ENCODE data around the gene GREB1L.

The GREB1L gene

GRCh38 chr18:21483051-21483450, 241.0 kb downstream of the GREB1L start:
- no peak for TF ChIP-seq CTCF (conservative IDR thresholded peaks at IDR 0.05; ENCODE audit: control insufficient read depth, insufficient read depth, low read depth, low read length)
- H3K4me3 ChIP-seq (ENCODE audit: control insufficient read depth, low read depth, low read length) = no peak overlapping the region
- DNase-seq (ENCODE audit: low read depth) = no peak

- TF ChIP-seq CTCF (conservative IDR thresholded peaks at IDR 0.05; ENCODE audit: control insufficient read depth, insufficient read depth, low read depth, low read length) = no peak
- H3K4me3 ChIP-seq (ENCODE audit: control insufficient read depth, low read depth, low read length) = no peak overlapping the region
- DNase-seq (ENCODE audit: low read depth) = peak; percentile 37
Observed at GRCh38 chr18:21484851-21485636, 243.0 kb downstream of the GREB1L start.

GRCh38 chr18:21486905-21487437, 244.9 kb downstream of the GREB1L start:
- no peak for TF ChIP-seq CTCF (conservative IDR thresholded peaks at IDR 0.05; ENCODE audit: control insufficient read depth, insufficient read depth, low read depth, low read length)
- H3K4me3 ChIP-seq (ENCODE audit: control insufficient read depth, low read depth, low read length) = no peak overlapping the region
- DNase-seq (ENCODE audit: low read depth) = no peak

GRCh38 chr18:21489119-21489750, 247.2 kb downstream of the GREB1L start:
- H3K4me3 ChIP-seq (ENCODE audit: control insufficient read depth, low read depth, low read length) = no peak overlapping the region
- peak; percentile 77 for TF ChIP-seq CTCF (conservative IDR thresholded peaks at IDR 0.05; ENCODE audit: control insufficient read depth, insufficient read depth, low read depth, low read length)
- DNase-seq (ENCODE audit: low read depth) = peak; percentile 64

GRCh38 chr18:21489919-21490495, 248.0 kb downstream of the GREB1L start:
- TF ChIP-seq CTCF (conservative IDR thresholded peaks at IDR 0.05; ENCODE audit: control insufficient read depth, insufficient read depth, low read depth, low read length) = no peak
- DNase-seq (ENCODE audit: low read depth) = no peak
- H3K4me3 ChIP-seq (ENCODE audit: control insufficient read depth, low read depth, low read length) = no peak overlapping the region

GRCh38 chr18:21490748-21491147, 248.7 kb downstream of the GREB1L start:
- DNase-seq (ENCODE audit: low read depth) = no peak
- no peak for TF ChIP-seq CTCF (conservative IDR thresholded peaks at IDR 0.05; ENCODE audit: control insufficient read depth, insufficient read depth, low read depth, low read length)
- no peak overlapping the region for H3K4me3 ChIP-seq (ENCODE audit: control insufficient read depth, low read depth, low read length)
